ENCODE results near the gene FDXR. TPM values are rescaled to one million over a fixed set of nuclear protein-coding genes. Genes with fewer than 3 reads are reported as not detected.
"Not testable (repeated sequence)": the region's sequence is repeated elsewhere in the genome, so short reads cannot be mapped to it uniquely, and the experiment has no call there.

The FDXR gene
- total RNA-seq, 1 experiment from 2014 or later = 39.7 TPM

DNA sequence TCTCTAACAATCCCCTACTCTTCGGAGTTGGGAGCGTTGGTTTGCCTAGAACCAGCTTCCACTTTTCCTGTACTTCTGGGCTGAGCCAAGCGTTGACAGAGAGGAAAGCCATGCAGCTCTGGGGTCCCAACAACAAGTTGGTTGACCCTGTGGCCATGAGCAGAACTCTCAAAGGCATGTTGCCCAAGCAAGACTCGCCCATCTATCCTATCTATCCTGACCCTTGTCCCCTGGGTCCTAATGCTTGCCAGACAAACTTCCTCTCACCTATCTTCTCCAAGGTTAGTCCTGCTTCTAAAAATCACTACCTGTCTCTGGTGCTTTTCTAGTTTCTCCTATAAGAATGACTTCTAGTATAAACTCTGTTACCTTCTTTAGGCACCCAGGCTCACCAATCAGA lies 36.3 kb upstream of the FDXR start:
- H4K20me1 ChIP-seq (ENCODE audit: control insufficient read depth, insufficient read depth, insufficient read length); H3K27me3 ChIP-seq (ENCODE audit: insufficient read depth, low read length); H3K9me3 Mint-ChIP-seq; DNase-seq; H3K27ac Mint-ChIP-seq; H4K8ac ChIP-seq (replicated peaks; ENCODE audit: insufficient read length, low read depth, low read length); H3T11ph ChIP-seq (ENCODE audit: low read length); H2BK20ac ChIP-seq (ENCODE audit: low read depth, low read length, poor library complexity, severe bottlenecking); H3K9ac ChIP-seq (ENCODE audit: extremely low read depth, insufficient read length, low read length); H3K23ac ChIP-seq (ENCODE audit: insufficient read length, low read depth, low read length); H2BK5ac ChIP-seq (ENCODE audit: insufficient read length, low read length); H3K27ac ChIP-seq (ENCODE audit: insufficient read length, low read depth, low read length); H2BK12ac ChIP-seq (ENCODE audit: insufficient read length, low read depth, low read length); H2AK5ac ChIP-seq (ENCODE audit: insufficient read length, low read length); H3K14ac ChIP-seq (ENCODE audit: insufficient read depth, low read length); H3K23me2 ChIP-seq (ENCODE audit: insufficient read length, low read depth, low read length, poor library complexity, severe bottlenecking); H3K79me1 ChIP-seq (ENCODE audit: insufficient read depth, low read depth, low read length, poor library complexity, severe bottlenecking); H2BK120ac ChIP-seq (ENCODE audit: low read depth, low read length, poor library complexity, severe bottlenecking); H3K4me2 ChIP-seq (ENCODE audit: insufficient read depth, insufficient read length, low read length); H3K36me3 Mint-ChIP-seq (ENCODE audit: insufficient read depth in 1 of 3, low read depth in 3 of 3); H3K79me2 ChIP-seq (ENCODE audit: insufficient read depth, low read length); H3K18ac ChIP-seq (ENCODE audit: insufficient read length, low read depth, low read length); H2BK15ac ChIP-seq (ENCODE audit: low read depth, low read length); H3K56ac ChIP-seq (ENCODE audit: insufficient read length, low read depth, low read length); H3K4ac ChIP-seq (ENCODE audit: low read depth, low read length); H3K4me1 ChIP-seq (ENCODE audit: insufficient read depth, low read length); H3K9me3 ChIP-seq (ENCODE audit: control insufficient read depth, low read depth, low read length); H4K91ac ChIP-seq (ENCODE audit: insufficient read length, low read depth, low read length); H2AFZ ChIP-seq (ENCODE audit: low read length); H4K5ac ChIP-seq (ENCODE audit: insufficient read length, low read depth, low read length): not testable (repeated sequence)
- H3K4me1 Mint-ChIP-seq = peaks cover 41 to 54% of the 10 kb centered on the region in 2 experiments
- H3K4me3 Mint-ChIP-seq = peak overlapping the region in 1 of 2 experiments; percentile 8; a peak in 2 of 5 replicates
- H3K27me3 Mint-ChIP-seq (ENCODE audit: low read depth) = peaks cover 40% of the 10 kb centered on the region
- WGBS (ENCODE audit: extremely low coverage, insufficient read length, low lambda C conversion rate) = no CpG with 5 or more reads among the region's 4 CpGs

All from H9 (cell line).